H9 (cell line): ENCODE measurements around the gene SPTLC3. TPM values are rescaled to one million over a fixed set of nuclear protein-coding genes. Genes with fewer than 3 reads are reported as not detected.

Source experiments
- DNase-seq: peaks from one replicate; pipeline ENCODE4 v3.0.0-alpha.2; 2017
- H2AFZ ChIP-seq: one replicate; pipeline ENCODE4 v1.6.1; 2013; ENCODE audit warnings: mild to moderate bottlenecking, low read length, control low read depth, moderate library complexity
- H2AK5ac ChIP-seq: 2 replicates; pipeline ENCODE4 v1.6.1; 2013; ENCODE audit warnings: low read length, control low read depth, mixed read lengths; ENCODE audit not compliant: insufficient read length
- H2BK120ac ChIP-seq: one replicate; pipeline ENCODE4 v1.6.1; 2013; ENCODE audit warnings: low read depth, mild to moderate bottlenecking, low read length, control low read depth, inconsistent platforms; ENCODE audit not compliant: poor library complexity, severe bottlenecking
- H2BK12ac ChIP-seq: 2 replicates; pipeline ENCODE4 v1.6.1; 2013; ENCODE audit warnings: low read length, control low read depth, mixed read lengths, low read depth; ENCODE audit not compliant: insufficient read length
- H2BK15ac ChIP-seq: 2 replicates; pipeline ENCODE4 v1.6.1; 2013; ENCODE audit warnings: low read depth, low read length, control low read depth
- H2BK20ac ChIP-seq: one replicate; pipeline ENCODE4 v1.6.1; 2013; ENCODE audit warnings: low read depth, mild to moderate bottlenecking, low read length, control low read depth, inconsistent platforms; ENCODE audit not compliant: poor library complexity, severe bottlenecking
- H2BK5ac ChIP-seq: 2 replicates; pipeline ENCODE4 v1.6.1; 2013; ENCODE audit warnings: low read length, control low read depth, mixed read lengths; ENCODE audit not compliant: insufficient read length
- H3K14ac ChIP-seq: 2 replicates; pipeline ENCODE4 v1.6.1; 2013; ENCODE audit warnings: low read length, control low read depth; ENCODE audit not compliant: insufficient read depth
- H3K18ac ChIP-seq: 2 replicates; pipeline ENCODE4 v1.6.1; 2013; ENCODE audit warnings: low read depth, mild to moderate bottlenecking, mixed read lengths, low read length, control low read depth; ENCODE audit not compliant: insufficient read length
- H3K23ac ChIP-seq: 2 replicates; pipeline ENCODE4 v1.6.1; 2013; ENCODE audit warnings: low read length, control low read depth, mixed read lengths, low read depth; ENCODE audit not compliant: insufficient read length
- H3K23me2 ChIP-seq: 2 replicates; pipeline ENCODE4 v1.6.1; 2013; ENCODE audit warnings: low read depth, mild to moderate bottlenecking, mixed read lengths, low read length, control low read depth; ENCODE audit not compliant: insufficient read length, poor library complexity, severe bottlenecking
- H3K27ac ChIP-seq: 2 replicates; pipeline ENCODE4 v1.5.1; 2013; ENCODE audit warnings: low read length, control low read depth, mixed read lengths, low read depth; ENCODE audit not compliant: insufficient read length
- H3K27me3 ChIP-seq: 2 replicates; pipeline ENCODE4 v1.6.1; 2013; ENCODE audit warnings: low read length, control low read depth, inconsistent platforms; ENCODE audit not compliant: insufficient read depth
- H3K4ac ChIP-seq: 2 replicates; pipeline ENCODE4 v1.6.1; 2013; ENCODE audit warnings: low read depth, mild to moderate bottlenecking, control low read depth, inconsistent platforms, low read length, moderate library complexity
- H3K4me1 ChIP-seq: 2 replicates; pipeline ENCODE4 v1.6.1; 2013; ENCODE audit warnings: low read length, control low read depth, inconsistent platforms; ENCODE audit not compliant: insufficient read depth
- H3K4me2 ChIP-seq: 2 replicates; pipeline ENCODE4 v1.6.1; 2013; ENCODE audit warnings: low read length, control low read depth, mixed read lengths; ENCODE audit not compliant: insufficient read length, insufficient read depth
- H3K56ac ChIP-seq: 2 replicates; pipeline ENCODE4 v1.6.1; 2013; ENCODE audit warnings: low read depth, mild to moderate bottlenecking, mixed read lengths, low read length, control low read depth; ENCODE audit not compliant: insufficient read length
- H3K79me1 ChIP-seq: 2 replicates; pipeline ENCODE4 v1.6.1; 2013; ENCODE audit warnings: low read depth, mild to moderate bottlenecking, moderate library complexity, low read length, control low read depth, inconsistent platforms; ENCODE audit not compliant: insufficient read depth, poor library complexity, severe bottlenecking
- H3K79me2 ChIP-seq: 2 replicates; pipeline ENCODE4 v1.6.1; 2013; ENCODE audit warnings: low read length, control low read depth, inconsistent platforms; ENCODE audit not compliant: insufficient read depth
- H3K9ac ChIP-seq: 2 replicates; pipeline ENCODE4 v1.6.1; 2013; ENCODE audit warnings: low read length, control low read depth, mixed read lengths; ENCODE audit not compliant: insufficient read length; ENCODE audit errors: extremely low read depth
- H3K9me3 ChIP-seq: one replicate; pipeline ENCODE4 v1.6.1; 2013; ENCODE audit warnings: low read depth, low read length, inconsistent platforms; ENCODE audit not compliant: control insufficient read depth
- H3T11ph ChIP-seq: one replicate; pipeline ENCODE4 v1.6.1; 2013; ENCODE audit warnings: mild to moderate bottlenecking, low read length, control low read depth, inconsistent platforms
- H4K20me1 ChIP-seq: one replicate; pipeline ENCODE4 v1.6.1; 2013; ENCODE audit not compliant: control insufficient read depth, insufficient read length, insufficient read depth
- H4K5ac ChIP-seq: 2 replicates; pipeline ENCODE4 v1.6.1; 2013; ENCODE audit warnings: low read depth, mild to moderate bottlenecking, mixed read lengths, low read length, control low read depth; ENCODE audit not compliant: insufficient read length
- H4K8ac ChIP-seq: replicated peaks from 2 replicates; pipeline ENCODE4 v1.6.1; 2013; ENCODE audit warnings: low read length, control low read depth, mixed read lengths, low read depth; ENCODE audit not compliant: insufficient read length
- H4K91ac ChIP-seq: 2 replicates; pipeline ENCODE4 v1.6.1; 2013; ENCODE audit warnings: low read depth, mild to moderate bottlenecking, moderate library complexity, mixed read lengths, low read length, control low read depth; ENCODE audit not compliant: insufficient read length
- H3K27ac Mint-ChIP-seq, 3 experiments: 2 replicates in 2 of 3; 3 replicates in 1 of 3; pipeline ENCODE4 v1.8.0; 2020 to 2021; ENCODE audit warnings: mixed read lengths in 3 of 3, mild to moderate bottlenecking in 1 of 3, moderate library complexity in 1 of 3
- H3K27me3 Mint-ChIP-seq: 2 replicates; pipeline ENCODE4 v1.8.0; 2021; ENCODE audit warnings: low read depth, mild to moderate bottlenecking, moderate library complexity, mixed read lengths
- H3K36me3 Mint-ChIP-seq, 3 experiments: 2 replicates in 2 of 3; 3 replicates in 1 of 3; pipeline ENCODE4 v1.8.0; 2020 to 2021; ENCODE audit warnings: low read depth in 3 of 3, mixed read lengths in 3 of 3; ENCODE audit not compliant: insufficient read depth in 1 of 3
- H3K4me1 Mint-ChIP-seq, 2 experiments: 2 replicates each; pipeline ENCODE4 v1.8.0; 2020; ENCODE audit warnings: mixed read lengths in 2 of 2
- H3K4me3 Mint-ChIP-seq, 2 experiments: 2 replicates in 1 of 2; 3 replicates in 1 of 2; pipeline ENCODE4 v1.8.0; 2020 to 2021; ENCODE audit warnings: mild to moderate bottlenecking in 2 of 2, mixed read lengths in 2 of 2, moderate library complexity in 1 of 2
- H3K9me3 Mint-ChIP-seq, 2 experiments: 2 replicates in 1 of 2; 3 replicates in 1 of 2; pipeline ENCODE4 v1.8.0; 2020; ENCODE audit warnings: mild to moderate bottlenecking in 2 of 2, mixed read lengths in 2 of 2, moderate library complexity in 1 of 2
- WGBS: extraction: QIAGEN DNeasy Blood & Tissue Kit; methylation state at CpG from one replicate; pipeline ENCODE4 v1.1.7; 2013; ENCODE audit warnings: missing lambda C conversion rate, low lambda C conversion rate, mixed read lengths; ENCODE audit not compliant: insufficient read length; ENCODE audit errors: extremely low coverage; 5-methylcytosine and 5-hydroxymethylcytosine counted together
- total RNA-seq: library from RNA; stranded (reverse); gene quantifications from 2 replicates; pipeline ENCODE4 v1.2.1, GENCODE V29; 2021
- TF ChIP-seq, protein P1 (sequence below): fragments of 200-600 bp; sonication (generic); conservative IDR thresholded peaks from 3 replicates; pipeline ENCODE4 v1.8.0; 2021; ENCODE audit warnings: antibody characterized with exemption, mild to moderate bottlenecking

Gene SPTLC3
- total RNA-seq, 1 experiment from 2014 or later: 0.68 TPM

DNA sequence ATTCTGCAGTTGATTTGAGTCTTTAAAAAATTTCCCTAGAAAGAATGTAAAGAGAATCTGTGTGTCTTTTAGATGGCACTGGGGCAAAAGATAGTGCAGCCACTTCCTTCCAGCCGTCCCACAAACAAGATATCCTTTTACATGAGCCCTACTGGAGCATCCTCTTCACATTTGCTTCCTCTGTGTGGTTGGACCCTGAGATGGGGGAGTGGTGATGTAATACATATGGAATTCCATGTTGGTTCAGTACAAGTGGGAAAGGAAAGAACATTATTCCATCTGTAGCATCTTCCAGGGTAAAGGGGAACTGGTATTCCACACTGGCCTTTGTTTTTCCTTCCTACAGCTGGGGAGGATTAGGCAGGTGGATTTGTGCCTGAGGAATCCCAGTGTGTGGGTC lies 133.4 kb downstream of the SPTLC3 start:
- Histone ChIP-seq H3K27ac (no peak overlapping the region), H3K27me3 (no peaks in the 10 kb centered on the region), H4K8ac (no peak overlapping the region), H2BK12ac (no peak overlapping the region), H2BK5ac (no peak overlapping the region), H3K4ac (no peak overlapping the region), H3K56ac (no peak overlapping the region), H3K23me2 (no peaks in the 10 kb centered on the region), H3K9ac (no peak overlapping the region), H3T11ph (no peak overlapping the region), H2BK15ac (no peak overlapping the region), H4K20me1 (no peaks in the 10 kb centered on the region), H3K23ac (no peak overlapping the region), H2BK20ac (no peak overlapping the region), H4K91ac (no peak overlapping the region), H2AFZ (no peak overlapping the region), H3K9me3 (no peaks in the 10 kb centered on the region), H3K14ac (no peak overlapping the region), H3K79me1 (no peaks in the 10 kb centered on the region), H3K4me1 (no peaks in the 10 kb centered on the region), H2BK120ac (no peak overlapping the region), H3K18ac (no peak overlapping the region), H3K79me2 (no peaks in the 10 kb centered on the region), H3K4me2 (no peak overlapping the region), H4K5ac (no peak overlapping the region), H2AK5ac (no peak overlapping the region)
- TF ChIP-seq, protein P1, sequence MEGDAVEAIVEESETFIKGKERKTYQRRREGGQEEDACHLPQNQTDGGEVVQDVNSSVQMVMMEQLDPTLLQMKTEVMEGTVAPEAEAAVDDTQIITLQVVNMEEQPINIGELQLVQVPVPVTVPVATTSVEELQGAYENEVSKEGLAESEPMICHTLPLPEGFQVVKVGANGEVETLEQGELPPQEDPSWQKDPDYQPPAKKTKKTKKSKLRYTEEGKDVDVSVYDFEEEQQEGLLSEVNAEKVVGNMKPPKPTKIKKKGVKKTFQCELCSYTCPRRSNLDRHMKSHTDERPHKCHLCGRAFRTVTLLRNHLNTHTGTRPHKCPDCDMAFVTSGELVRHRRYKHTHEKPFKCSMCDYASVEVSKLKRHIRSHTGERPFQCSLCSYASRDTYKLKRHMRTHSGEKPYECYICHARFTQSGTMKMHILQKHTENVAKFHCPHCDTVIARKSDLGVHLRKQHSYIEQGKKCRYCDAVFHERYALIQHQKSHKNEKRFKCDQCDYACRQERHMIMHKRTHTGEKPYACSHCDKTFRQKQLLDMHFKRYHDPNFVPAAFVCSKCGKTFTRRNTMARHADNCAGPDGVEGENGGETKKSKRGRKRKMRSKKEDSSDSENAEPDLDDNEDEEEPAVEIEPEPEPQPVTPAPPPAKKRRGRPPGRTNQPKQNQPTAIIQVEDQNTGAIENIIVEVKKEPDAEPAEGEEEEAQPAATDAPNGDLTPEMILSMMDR: no peak
- H3K27ac Mint-ChIP-seq: no peak overlapping the region
- H3K36me3 Mint-ChIP-seq: no peaks in the 10 kb centered on the region
- WGBS: no CpG with 5 or more reads among the region's 1 CpG
- H3K4me3 Mint-ChIP-seq: no peak overlapping the region
- DNase-seq: no peak
- no peaks in the 10 kb centered on the region; a peak in 2 of 5 replicates for H3K9me3 Mint-ChIP-seq
- H3K27me3 Mint-ChIP-seq: no peaks in the 10 kb centered on the region; the same call in 1 of the 2 replicates
- peaks cover 1 to 6% of the 10 kb centered on the region in 2 experiments for H3K4me1 Mint-ChIP-seq
